ENCODE results near the gene PCDHGC4. TPM values are rescaled to one million over a fixed set of nuclear protein-coding genes. Genes with fewer than 3 reads are reported as not detected.

Gene PCDHGC4
- total RNA-seq, 1 experiment from 2014 or later = 4.3 TPM

DNA sequence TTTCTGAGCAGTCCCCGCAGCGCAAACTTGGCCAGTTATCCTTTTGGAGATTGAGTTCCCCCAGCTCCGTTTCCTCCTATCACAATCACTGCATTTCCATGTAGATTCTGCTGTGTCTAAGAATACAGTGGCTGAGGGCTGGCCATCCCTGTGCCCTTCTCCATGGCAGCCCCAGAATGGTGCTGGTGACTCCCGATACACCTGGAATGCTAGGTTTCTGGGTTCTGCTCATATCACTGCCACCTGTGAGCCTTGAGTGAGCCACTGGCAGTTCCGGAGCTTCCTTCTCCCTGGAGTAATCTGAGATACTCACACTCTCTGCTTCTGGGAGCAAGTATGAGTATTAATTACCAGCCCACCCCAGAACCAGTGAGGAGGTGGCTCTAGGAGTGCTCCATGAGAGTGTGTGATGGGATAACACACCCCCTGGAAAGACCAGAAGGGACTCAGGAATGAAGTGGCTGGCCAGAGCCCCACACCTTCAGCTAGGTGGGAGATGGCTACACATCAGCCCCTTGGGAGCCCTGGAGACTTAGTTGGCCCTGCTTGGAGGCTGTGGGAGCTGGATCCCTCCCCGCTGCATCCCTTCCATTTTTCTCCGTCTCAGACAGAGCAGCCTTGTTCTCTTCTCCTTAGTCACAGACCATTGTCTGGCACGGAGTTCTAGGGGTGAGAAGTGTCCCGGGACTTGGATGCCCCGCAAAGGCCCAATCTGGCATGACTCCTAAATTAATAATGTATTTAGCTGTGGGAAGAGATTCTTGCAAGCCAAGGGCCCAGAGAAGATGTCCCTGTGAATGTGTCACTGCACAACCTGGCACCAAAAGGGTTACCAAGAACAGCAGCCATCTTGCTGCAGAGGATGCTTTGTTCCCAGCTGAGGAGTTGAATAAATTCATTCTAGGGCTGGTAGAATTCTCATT is 8.9 kb downstream of the PCDHGC4 start:
- Histone ChIP-seq H3K9ac (ENCODE audit: extremely low read depth, insufficient read length, low read length) (no peak overlapping the region), H4K20me1 (ENCODE audit: control insufficient read depth, insufficient read depth, insufficient read length) (no peaks in the 10 kb centered on the region), H3K27me3 (ENCODE audit: insufficient read depth, low read length) (peaks cover 4% of the 10 kb centered on the region; the same call in 1 of the 2 replicates), H3K23ac (ENCODE audit: insufficient read length, low read depth, low read length) (no peak overlapping the region), H3K56ac (ENCODE audit: insufficient read length, low read depth, low read length) (no peak overlapping the region), H3K14ac (ENCODE audit: insufficient read depth, low read length) (no peak overlapping the region), H2BK20ac (ENCODE audit: low read depth, low read length, poor library complexity, severe bottlenecking) (no peak overlapping the region), H3K9me3 (ENCODE audit: control insufficient read depth, low read depth, low read length) (no peaks in the 10 kb centered on the region), H3K27ac (ENCODE audit: insufficient read length, low read depth, low read length) (no peak overlapping the region), H3T11ph (ENCODE audit: low read length) (no peak overlapping the region), H3K4me2 (ENCODE audit: insufficient read depth, insufficient read length, low read length) (no peak overlapping the region), H2BK120ac (ENCODE audit: low read depth, low read length, poor library complexity, severe bottlenecking) (no peak overlapping the region), H4K91ac (ENCODE audit: insufficient read length, low read depth, low read length) (no peak overlapping the region), H4K5ac (ENCODE audit: insufficient read length, low read depth, low read length) (no peak overlapping the region), H2AK5ac (ENCODE audit: insufficient read length, low read length) (no peak overlapping the region), H4K8ac (replicated peaks; ENCODE audit: insufficient read length, low read depth, low read length) (no peak overlapping the region), H3K4me1 (ENCODE audit: insufficient read depth, low read length) (peaks cover 14% of the 10 kb centered on the region), H3K23me2 (ENCODE audit: insufficient read length, low read depth, low read length, poor library complexity, severe bottlenecking) (peaks cover 14% of the 10 kb centered on the region), H2BK12ac (ENCODE audit: insufficient read length, low read depth, low read length) (no peak overlapping the region), H3K18ac (ENCODE audit: insufficient read length, low read depth, low read length) (no peak overlapping the region), H3K79me2 (ENCODE audit: insufficient read depth, low read length) (no peaks in the 10 kb centered on the region), H2BK15ac (ENCODE audit: low read depth, low read length) (no peak overlapping the region), H2AFZ (ENCODE audit: low read length) (no peak overlapping the region), H3K79me1 (ENCODE audit: insufficient read depth, low read depth, low read length, poor library complexity, severe bottlenecking) (no peaks in the 10 kb centered on the region), H3K4ac (ENCODE audit: low read depth, low read length) (no peak overlapping the region), H2BK5ac (ENCODE audit: insufficient read length, low read length) (no peak overlapping the region)
- DNase-seq = no peak
- Mint-ChIP-seq H3K27me3 (ENCODE audit: low read depth) (peaks cover 2% of the 10 kb centered on the region; the same call in 1 of the 2 replicates), H3K27ac (peak overlapping the region in 2 of 3 experiments; percentile 82; a peak in 2 of 7 replicates), H3K36me3 (ENCODE audit: insufficient read depth in 1 of 3, low read depth in 3 of 3) (peaks cover 16 to 18% (median 18%) of the 10 kb centered on the region in 3 experiments; a peak in 6 of 7 replicates), H3K4me1 (peaks cover 33 to 34% of the 10 kb centered on the region in 2 experiments), H3K9me3 (no peaks in the 10 kb centered on the region), H3K4me3 (no peak overlapping the region)
- TF ChIP-seq CTCF (conservative IDR thresholded peaks at IDR 0.05) = no peak
- no CpG with 5 or more reads among the region's 10 CpGs for WGBS (ENCODE audit: extremely low coverage, insufficient read length, low lambda C conversion rate)
